Measurements from ENCODE around the gene UBE2L5.
"Not testable (repeated sequence)": the region's sequence is repeated elsewhere in the genome, so short reads cannot be mapped to it uniquely, and the experiment has no call there.

The UBE2L5 gene

DNA sequence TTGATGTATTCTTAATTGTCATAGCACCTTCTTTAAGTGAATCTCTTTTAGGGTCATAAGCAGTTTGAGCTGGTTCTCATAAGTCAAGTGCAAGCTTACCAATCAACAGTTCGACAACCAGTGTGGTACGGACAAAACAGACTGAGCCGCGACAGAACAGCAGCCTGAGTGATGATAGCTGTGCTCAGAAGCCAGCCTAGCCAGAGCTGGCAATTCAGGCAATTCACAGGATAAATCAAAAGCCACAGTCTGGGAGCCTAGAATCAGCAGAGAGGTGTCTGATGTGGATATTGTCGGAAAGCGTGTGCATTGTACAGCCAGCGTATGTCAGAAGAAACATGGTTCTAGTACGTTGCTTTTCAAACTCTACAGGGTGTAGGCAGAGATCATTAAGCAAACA, 14.9 kb downstream of the UBE2L5 start:
- DNase-seq, result no peak

DNA sequence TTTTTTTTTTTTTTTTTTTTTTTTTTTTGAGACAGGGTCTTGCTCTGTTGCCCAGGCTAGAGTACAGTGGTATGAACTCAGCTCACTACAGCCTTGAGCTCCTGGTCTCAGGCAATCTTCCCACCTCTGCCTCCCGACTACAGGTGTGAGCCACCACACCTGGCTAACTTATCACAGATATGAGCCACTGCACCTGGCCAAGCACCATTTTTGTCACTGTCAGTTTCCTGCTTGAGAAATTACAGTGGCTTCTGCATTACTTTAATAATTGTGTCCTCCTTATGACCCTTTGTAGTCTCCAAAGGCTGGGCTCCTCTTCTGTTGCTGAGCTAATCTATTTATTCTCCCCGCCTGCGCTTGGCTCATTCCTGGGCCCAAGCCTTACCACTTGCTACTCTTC, 16.0 kb downstream of the UBE2L5 start:
- DNase-seq, result no peak

GRCh38 chr13:30440910-30441703, 18.8 kb downstream of the UBE2L5 start:
- DNase-seq, result no peak

DNA sequence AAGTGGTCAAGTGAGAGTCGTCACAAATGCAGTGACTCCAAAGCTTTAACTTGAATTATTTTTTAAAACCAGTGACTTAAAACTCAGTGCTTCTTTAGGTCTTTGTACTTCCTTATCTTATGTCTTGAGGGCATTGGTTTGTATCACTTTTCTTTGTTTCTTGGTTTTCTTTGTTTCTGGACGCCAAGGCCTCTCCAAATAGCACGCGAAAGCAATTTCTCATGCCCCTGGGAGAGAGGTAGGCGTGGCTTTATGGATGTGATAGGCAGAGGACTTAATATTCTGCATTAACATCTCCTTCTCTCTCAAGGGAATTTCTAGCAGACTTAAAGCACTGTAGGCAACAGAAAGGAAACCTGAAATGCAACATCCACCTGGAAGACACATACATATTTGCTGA, 20.6 kb downstream of the UBE2L5 start:
- no peak for DNase-seq

DNA sequence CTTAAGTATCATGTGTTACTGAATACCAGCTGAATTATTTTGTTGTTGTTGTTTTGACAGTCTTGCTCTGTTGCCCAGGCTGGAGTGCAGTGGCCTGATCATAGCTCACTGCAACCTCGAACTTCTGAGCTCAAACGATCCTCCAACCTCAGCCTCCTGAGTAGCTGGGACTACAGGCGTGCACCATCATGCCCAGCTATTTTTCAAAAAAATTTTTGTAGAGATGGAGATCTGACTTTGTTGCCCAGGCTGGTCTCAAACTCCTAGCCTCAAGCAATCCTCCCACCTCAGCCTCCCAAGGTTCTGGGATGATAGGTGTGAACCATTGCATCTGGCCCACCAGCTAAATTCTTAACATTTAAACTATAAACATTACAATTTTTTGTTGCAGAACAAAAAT, 21.2 kb downstream of the UBE2L5 start:
- DNase-seq, result not testable (repeated sequence)

- no peak for DNase-seq
Measured at GRCh38 chr13:30443957-30444404, 21.7 kb downstream of the UBE2L5 start.

- no peak for DNase-seq
Measured at GRCh38 chr13:30446126-30446500, 23.8 kb downstream of the UBE2L5 start.

- no peak for DNase-seq
Measured at GRCh38 chr13:30448441-30448840, 26.1 kb downstream of the UBE2L5 start.

- no peak for DNase-seq
Measured at GRCh38 chr13:30450066-30450465, 27.8 kb downstream of the UBE2L5 start.

DNA sequence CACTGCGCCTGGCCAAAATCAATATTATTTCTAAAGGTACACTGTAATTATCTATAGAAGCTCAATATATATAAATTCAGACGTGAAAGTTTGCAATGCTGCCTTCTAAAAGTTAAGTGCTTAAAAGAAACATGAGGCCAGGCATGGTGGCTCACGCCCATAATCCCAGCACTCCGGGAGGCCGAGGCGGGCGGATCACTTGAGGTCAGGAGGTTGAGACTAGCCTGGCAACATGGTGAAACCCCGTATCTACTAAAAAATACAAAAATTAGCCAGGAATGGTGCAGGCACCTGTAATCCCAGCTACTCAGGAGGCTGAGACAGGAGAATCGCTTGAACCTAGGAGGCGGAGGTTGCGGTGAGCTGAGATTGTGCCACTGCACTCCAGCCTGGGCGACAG, 29.2 kb downstream of the UBE2L5 start:
- not testable (repeated sequence) for DNase-seq

DNA sequence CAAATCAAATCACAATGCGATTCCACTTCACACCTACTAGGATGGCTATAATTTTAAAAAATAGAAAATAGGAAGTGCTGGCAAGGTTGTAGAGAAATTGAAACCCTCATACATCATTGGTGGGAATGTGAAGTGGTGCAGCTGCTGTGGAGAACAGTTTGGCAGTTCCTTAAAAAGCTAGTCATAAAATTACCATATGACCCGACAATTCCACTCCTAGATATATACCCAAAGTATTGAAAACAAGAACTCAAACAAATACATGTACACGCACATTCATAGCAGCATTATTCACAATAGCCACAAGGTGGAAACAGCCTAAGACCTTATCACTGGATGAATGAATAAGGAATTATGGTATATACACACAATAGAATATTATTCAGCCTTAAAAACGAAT, 31.4 kb downstream of the UBE2L5 start:
- DNase-seq, result no peak

GRCh38 chr13:30454991-30455390, 32.7 kb downstream of the UBE2L5 start:
- no peak for DNase-seq

DNA sequence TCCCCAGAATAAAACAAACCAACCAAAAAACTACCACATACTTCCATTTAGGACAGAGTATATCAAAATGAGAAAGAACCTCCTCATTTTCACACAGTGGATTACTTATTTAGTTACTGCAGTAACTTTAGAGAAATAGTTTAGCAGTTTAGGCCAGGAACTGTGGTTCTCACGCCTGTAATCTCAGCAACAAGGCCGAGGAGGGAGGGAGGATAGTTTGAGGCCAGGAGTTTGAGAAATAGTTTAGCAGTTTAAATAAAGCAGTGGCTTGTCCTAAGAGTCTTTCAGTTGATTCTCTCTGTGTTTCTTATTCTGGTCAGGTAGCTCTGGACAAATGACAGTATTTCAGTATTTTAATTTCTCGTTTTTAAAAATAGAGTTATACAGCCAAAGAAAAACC, 34.0 kb downstream of the UBE2L5 start:
- no peak for DNase-seq

DNA sequence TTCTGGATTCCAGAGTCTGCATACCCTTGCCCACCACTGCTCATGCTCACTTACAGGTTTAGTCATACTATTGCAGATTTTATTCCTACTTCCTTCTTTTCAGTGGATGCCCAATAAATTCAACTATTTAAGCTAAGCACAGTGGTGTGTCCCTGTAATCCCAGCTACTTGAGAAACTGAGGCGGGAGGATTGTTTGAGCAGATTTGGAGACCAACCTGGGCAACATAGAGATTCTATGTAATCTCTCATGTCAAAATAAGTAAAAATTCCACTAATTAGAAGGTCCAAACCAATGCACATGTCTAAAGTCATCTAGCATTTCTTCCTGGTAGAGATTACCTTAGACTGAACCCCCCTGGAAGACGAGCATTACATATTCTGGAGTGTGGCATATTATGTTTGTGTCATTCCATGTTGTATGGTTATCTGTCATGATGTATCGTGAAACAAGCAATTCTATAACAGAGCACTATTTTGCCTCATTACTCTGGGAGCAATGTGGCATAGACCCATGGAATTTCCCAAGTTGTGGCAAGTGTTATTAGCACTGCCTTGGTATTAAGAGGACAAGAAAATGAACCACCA, 35.1 kb downstream of the UBE2L5 start:
- DNase-seq, result no peak

- DNase-seq, result peak in 1 of 58 donors; percentile 40
Measured at GRCh38 chr13:30461279-30462066, 39.2 kb downstream of the UBE2L5 start.

DNA sequence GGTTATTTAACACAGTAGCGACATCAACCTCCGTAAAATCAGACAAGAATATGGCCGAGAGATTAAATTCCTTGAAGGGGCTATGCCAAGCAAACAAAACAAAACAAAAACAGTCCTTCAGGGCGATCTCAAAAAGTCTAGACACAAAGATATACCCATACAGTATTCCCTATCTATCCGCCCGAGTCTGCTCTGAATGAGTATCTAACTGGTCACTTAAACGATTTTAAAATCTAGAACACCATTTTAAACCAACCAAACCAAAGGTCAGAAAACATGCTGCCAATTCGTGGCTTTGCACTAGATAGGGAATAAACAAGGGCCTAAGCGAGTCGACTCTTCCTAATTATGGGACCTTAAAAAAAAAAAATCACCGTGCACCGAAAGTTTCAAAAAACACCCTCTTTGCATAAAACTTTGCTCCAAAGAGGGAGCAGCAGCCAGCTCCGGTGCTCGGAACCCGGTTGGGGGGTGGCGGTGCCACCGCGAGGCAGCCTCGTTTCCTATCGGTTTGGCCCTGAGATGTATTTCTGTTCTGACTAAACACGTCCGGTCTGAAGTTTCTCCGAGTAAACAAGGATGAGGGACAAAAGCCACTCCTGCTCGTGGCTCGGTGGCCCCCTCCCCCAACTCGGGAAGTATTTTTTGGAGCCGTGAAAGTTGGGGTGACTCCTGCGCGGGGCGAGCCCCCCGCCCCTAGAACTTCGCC, 41.6 kb downstream of the UBE2L5 start:
- DNase-seq, result peak in 45 of 58 donors; percentile 5 to 79 (median 57)

GRCh38 chr13:30464496-30465342, 42.4 kb downstream of the UBE2L5 start:
- peak; percentile 13 to 89 (median 78) for DNase-seq

GRCh38 chr13:30465343-30465592, 43.0 kb downstream of the UBE2L5 start:
- no peak for DNase-seq

GRCh38 chr13:30465593-30466357, 43.5 kb downstream of the UBE2L5 start, which contains the start of gene HMGB1:
HMGB1 (minus strand) TSS chr13:30465936; CDS start chr13:30463680, 2,256 bp downstream.
- peak; percentile 83 to 100 (median 98) for DNase-seq

GRCh38 chr13:30466358-30466714, 44.0 kb downstream of the UBE2L5 start:
- DNase-seq, result no peak
